OCI-LY3 (cell line): ENCODE results near the gene ZNF384.

ENCODE experiments used
- H2AFZ ChIP-seq: fragments of 200-600, 300-600 bp; shearing (Covaris generic); 2 replicates; pipeline ENCODE4 v1.6.0; 2014; ENCODE audit warnings: antibody characterized with exemption, low read depth, low read length
- H3K27ac ChIP-seq: fragments of 200-600, 300-600 bp; sonication (generic); 2 replicates; pipeline ENCODE4 v1.5.1; 2014; ENCODE audit warnings: mild to moderate bottlenecking, low read length, moderate library complexity, mixed read lengths
- H3K27me3 ChIP-seq: fragments of 200-600, 300-600 bp; sonication (generic); 2 replicates; pipeline ENCODE4 v1.6.1; 2014; ENCODE audit warnings: low read depth, low read length, mixed read lengths
- H3K36me3 ChIP-seq: fragments of 200-600, 300-600 bp; sonication (generic); replicated peaks from 2 replicates; pipeline ENCODE3; 2014; ENCODE audit warnings: low read depth, low read length, mixed read lengths
- H3K4me1 ChIP-seq: fragments of 300-600, 200-600 bp; sonication (generic); 2 replicates; pipeline ENCODE4 v1.6.1; 2014; ENCODE audit warnings: low read length, mixed read lengths
- H3K4me2 ChIP-seq: fragments of 200-600, 300-600 bp; sonication (generic); 2 replicates; pipeline ENCODE4 v1.6.1; 2014; ENCODE audit warnings: low read length, mixed read lengths
- H3K4me3 ChIP-seq: fragments of 300-600, 200-600 bp; sonication (generic); 2 replicates; pipeline ENCODE4 v1.5.1; 2014; ENCODE audit warnings: antibody characterized with exemption, mild to moderate bottlenecking, low read length, moderate library complexity
- H3K79me2 ChIP-seq: fragments of 300-600, 200-600 bp; shearing (Covaris generic); 2 replicates; pipeline ENCODE4 v1.6.1; 2014; ENCODE audit warnings: mild to moderate bottlenecking, low read length, mixed read lengths
- H3K9ac ChIP-seq: fragments of 300-600, 200-600 bp; shearing (Covaris generic); 2 replicates; pipeline ENCODE4 v1.6.0; 2014; ENCODE audit warnings: mild to moderate bottlenecking, low read length, moderate library complexity
- H3K9me3 ChIP-seq: fragments of 200-600, 300-600 bp; shearing (Covaris generic); 2 replicates; pipeline ENCODE4 v1.6.1; 2014; ENCODE audit warnings: low read length, mixed read lengths; ENCODE audit not compliant: insufficient read depth
- H4K20me1 ChIP-seq: fragments of 200-600, 300-600 bp; sonication (generic); 2 replicates; pipeline ENCODE4 v1.6.1; 2016; ENCODE audit warnings: low read length, mixed read lengths; ENCODE audit not compliant: insufficient read depth
- EZH2phosphoT487 ChIP-seq: fragments of 200-600 bp; shearing (Covaris generic); IDR thresholded peaks from 2 replicates; pipeline ENCODE4 v1.6.1; 2018; ENCODE audit warnings: antibody characterized with exemption, mixed run types, low read depth
- TF ChIP-seq, protein P1 (sequence below): fragments of 200-600, 300-600 bp; sonication (generic); IDR thresholded peaks from 2 replicates; pipeline ENCODE4 v1.5.1; 2014; ENCODE audit warnings: antibody characterized with exemption, low read length, low read depth

Gene ZNF384

DNA sequence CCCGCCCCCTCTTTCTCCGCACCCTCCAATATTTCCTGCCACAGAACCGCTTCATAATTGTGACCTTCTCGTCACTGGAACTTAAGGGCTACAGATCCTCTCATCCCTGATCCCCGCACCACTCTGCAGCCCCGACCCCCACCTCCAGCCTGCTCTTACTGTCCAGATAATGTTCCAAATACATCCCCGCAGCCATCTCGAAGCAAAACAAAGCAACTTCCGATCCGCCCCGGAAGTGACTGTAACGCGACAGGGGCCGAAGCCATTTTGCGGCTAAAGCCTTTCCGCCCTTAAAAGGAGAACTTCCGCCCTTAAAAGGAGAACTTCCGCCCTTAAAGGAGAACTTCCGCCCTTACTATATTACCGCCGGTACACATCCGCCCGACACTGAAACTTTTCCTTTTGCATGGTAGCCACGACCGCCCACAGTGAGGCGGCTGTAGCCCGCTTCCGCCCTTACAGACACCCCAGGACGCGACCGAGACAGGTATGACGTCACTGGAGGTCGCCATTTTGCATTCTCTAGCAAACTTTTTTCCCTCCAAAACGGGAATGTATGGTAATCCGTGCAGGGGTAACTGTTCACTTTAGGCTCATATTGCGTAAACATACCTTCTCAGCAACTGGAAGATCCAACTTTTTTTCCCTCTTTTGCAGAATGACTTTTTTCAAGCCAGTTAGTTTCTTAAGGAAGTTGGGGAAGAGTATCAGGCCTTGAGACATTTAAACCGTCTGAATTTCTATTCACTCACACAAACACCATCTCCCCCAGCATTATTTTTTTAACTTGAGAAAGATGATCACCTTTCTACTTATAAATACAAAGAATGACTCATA lies 26.1 kb downstream of the ZNF384 start, which contains the start of gene ING4:
Gene ING4, minus strand, starts transcription at position 214 of the 837 bp plus-strand sequence. Its CDS starts 18 bp downstream, at position 196.
- Histone ChIP-seq H3K9ac (peak within 1 kb of the TSS; percentile 64), H3K79me2 (peaks cover 9% of the 10 kb centered on the region), H3K27me3 (no peaks in the 10 kb centered on the region), H3K4me3 (peak within 1 kb of the TSS; percentile 94), H2AFZ (peak within 1 kb of the TSS; percentile 92), H4K20me1 (no peaks in the 10 kb centered on the region), H3K9me3 (no peaks in the 10 kb centered on the region), H3K36me3 (peaks cover 17% of the 10 kb centered on the region), H3K27ac (peak within 1 kb of the TSS; percentile 69), H3K4me1 (peaks cover 14% of the 10 kb centered on the region), H3K4me2 (peak within 1 kb of the TSS; percentile 92)
- TF ChIP-seq EZH2phosphoT487, result no peak
- TF ChIP-seq, protein P1, sequence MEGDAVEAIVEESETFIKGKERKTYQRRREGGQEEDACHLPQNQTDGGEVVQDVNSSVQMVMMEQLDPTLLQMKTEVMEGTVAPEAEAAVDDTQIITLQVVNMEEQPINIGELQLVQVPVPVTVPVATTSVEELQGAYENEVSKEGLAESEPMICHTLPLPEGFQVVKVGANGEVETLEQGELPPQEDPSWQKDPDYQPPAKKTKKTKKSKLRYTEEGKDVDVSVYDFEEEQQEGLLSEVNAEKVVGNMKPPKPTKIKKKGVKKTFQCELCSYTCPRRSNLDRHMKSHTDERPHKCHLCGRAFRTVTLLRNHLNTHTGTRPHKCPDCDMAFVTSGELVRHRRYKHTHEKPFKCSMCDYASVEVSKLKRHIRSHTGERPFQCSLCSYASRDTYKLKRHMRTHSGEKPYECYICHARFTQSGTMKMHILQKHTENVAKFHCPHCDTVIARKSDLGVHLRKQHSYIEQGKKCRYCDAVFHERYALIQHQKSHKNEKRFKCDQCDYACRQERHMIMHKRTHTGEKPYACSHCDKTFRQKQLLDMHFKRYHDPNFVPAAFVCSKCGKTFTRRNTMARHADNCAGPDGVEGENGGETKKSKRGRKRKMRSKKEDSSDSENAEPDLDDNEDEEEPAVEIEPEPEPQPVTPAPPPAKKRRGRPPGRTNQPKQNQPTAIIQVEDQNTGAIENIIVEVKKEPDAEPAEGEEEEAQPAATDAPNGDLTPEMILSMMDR, result no peak

DNA sequence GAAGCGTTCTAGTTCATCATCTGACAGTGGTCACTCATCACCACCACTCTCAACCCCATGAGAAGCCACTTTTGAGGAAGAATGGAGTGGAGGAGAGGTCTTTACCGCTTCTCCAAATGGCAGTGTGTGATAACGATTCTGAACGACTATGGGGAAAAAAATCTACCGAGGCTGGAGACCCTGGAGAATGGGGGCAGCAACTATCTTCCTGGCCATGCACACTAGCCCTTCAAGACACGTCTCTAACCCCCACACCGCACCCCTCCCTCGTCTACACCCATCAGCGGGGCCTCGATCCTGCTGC lies 26.6 kb downstream of the ZNF384 start:
- peaks cover 9% of the 10 kb centered on the region for H3K79me2 ChIP-seq
- peaks cover 11% of the 10 kb centered on the region for H3K36me3 ChIP-seq
- H3K9ac ChIP-seq, result peak overlapping the region; percentile 64
- no peaks in the 10 kb centered on the region for H3K27me3 ChIP-seq
- peak overlapping the region; percentile 94 for H3K4me3 ChIP-seq
- no peaks in the 10 kb centered on the region for H3K9me3 ChIP-seq
- H3K27ac ChIP-seq, result peak overlapping the region; percentile 24; the same call in 1 of the 2 replicates
- TF ChIP-seq EZH2phosphoT487, result no peak
- TF ChIP-seq, protein P1, result no peak
- peak overlapping the region; percentile 89 for H3K4me2 ChIP-seq
- no peaks in the 10 kb centered on the region for H4K20me1 ChIP-seq
- peaks cover 14% of the 10 kb centered on the region for H3K4me1 ChIP-seq
- peak overlapping the region; percentile 84; the same call in 1 of the 2 replicates for H2AFZ ChIP-seq

DNA sequence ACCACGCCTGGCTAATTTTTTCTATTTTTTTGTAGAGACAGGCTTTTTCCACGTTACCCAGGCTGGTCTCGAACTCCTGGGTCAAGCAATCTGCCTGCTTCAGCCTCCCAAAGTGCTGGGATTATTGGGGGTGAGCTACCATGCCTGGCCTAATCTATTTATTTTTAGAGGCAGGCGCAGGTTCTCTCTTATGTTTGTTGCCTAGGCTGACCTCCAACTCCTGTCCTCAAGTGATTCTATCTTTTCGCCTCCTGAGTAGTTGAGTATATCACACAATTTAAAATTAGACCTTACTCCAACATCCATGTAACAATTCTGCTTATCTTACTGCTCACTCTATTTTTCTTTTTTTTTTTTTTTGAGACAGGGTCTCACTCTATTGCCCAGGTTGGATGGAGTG lies 35.2 kb downstream of the ZNF384 start:
- Histone ChIP-seq H3K9ac (no peak overlapping the region), H3K27ac (no peak overlapping the region), H3K9me3 (no peaks in the 10 kb centered on the region), H3K36me3 (peaks cover 5% of the 10 kb centered on the region), H4K20me1 (no peaks in the 10 kb centered on the region), H3K4me1 (no peaks in the 10 kb centered on the region), H3K27me3 (no peaks in the 10 kb centered on the region), H3K79me2 (no peaks in the 10 kb centered on the region), H3K4me3 (no peak overlapping the region), H2AFZ (no peak overlapping the region), H3K4me2 (no peak overlapping the region)
- no peak for TF ChIP-seq EZH2phosphoT487
- TF ChIP-seq, protein P1, result no peak

DNA sequence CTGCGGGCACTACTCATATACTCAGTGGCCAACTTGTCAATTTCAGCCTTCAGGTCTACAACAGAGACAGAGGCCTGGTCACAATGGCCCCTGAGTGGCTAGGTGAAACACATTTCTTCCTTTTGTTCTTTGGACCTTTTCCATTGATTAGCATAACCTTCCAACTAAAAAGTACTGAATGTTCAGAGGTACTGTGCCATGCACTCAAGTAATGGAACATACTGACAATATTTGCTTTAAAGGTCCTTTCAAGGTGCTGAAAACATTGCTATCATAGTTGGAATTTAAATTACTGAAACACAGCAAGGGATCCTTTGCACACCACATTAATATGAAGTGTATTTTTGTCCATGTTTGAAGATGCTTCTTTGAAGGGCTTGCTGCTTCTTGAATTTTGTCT lies 35.8 kb downstream of the ZNF384 start:
- Histone ChIP-seq H3K9me3 (no peaks in the 10 kb centered on the region), H3K27ac (no peak overlapping the region), H3K79me2 (no peaks in the 10 kb centered on the region), H3K4me1 (no peaks in the 10 kb centered on the region), H2AFZ (no peak overlapping the region), H4K20me1 (no peaks in the 10 kb centered on the region), H3K27me3 (no peaks in the 10 kb centered on the region), H3K9ac (no peak overlapping the region), H3K4me2 (no peak overlapping the region), H3K4me3 (no peak overlapping the region), H3K36me3 (peaks cover 5% of the 10 kb centered on the region)
- TF ChIP-seq EZH2phosphoT487, result no peak
- TF ChIP-seq, protein P1, result no peak
